ENCODE measurements around the gene TBC1D24. TPM values are rescaled to one million over a fixed set of nuclear protein-coding genes. Genes with fewer than 3 reads are reported as not detected.

TBC1D24 gene
- total RNA-seq, 4 donors from 2014 or later: 8.7 to 14.8 (median 9.9) TPM

DNA sequence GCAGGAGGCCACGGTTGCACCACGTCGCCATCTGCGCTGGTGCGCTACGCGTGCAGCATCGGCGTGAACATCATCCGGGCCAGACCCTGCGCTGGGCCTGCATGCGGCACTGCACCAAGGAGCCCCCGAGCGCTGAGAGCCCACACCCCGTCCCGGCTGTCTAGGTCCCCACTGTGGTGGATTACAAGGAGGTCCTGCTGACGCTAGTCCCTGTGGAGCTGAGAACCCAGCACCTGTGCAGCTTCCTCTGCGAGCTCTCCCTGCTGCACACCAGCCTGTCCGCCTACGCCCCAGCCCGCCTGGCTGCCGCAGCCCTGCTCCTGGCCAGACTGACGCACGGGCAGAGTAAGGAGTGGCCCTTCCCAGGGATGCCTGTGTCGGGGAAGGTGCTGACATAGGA, 25.8 kb upstream of the TBC1D24 start:
- H3K4me3 ChIP-seq: no peak overlapping the region
- intact Hi-C loops (cut with DNase I; ENCODE audit: low total_unique reads): no loop called here
- ATAC-seq (no peak), DNase-seq (no peak)
- H3K9me3 ChIP-seq: no peaks in the 10 kb centered on the region
- H3K36me3 ChIP-seq: no peaks in the 10 kb centered on the region
- H3K27me3 ChIP-seq: no peaks in the 10 kb centered on the region
- H3K27ac ChIP-seq: no peak overlapping the region
- in situ Hi-C loops (cut with MboI; ENCODE audit: low sequenced_read_pairs in 4 of 4): no loop called here
- no peak for TF ChIP-seq POLR2A (IDR thresholded peaks at IDR 0.05)
- TF ChIP-seq CTCF (IDR thresholded peaks at IDR 0.05 in 4 of 5, conservative IDR thresholded peaks at IDR 0.05 in 1 of 5): no peak
- no peaks in the 10 kb centered on the region for H3K4me1 ChIP-seq

DNA sequence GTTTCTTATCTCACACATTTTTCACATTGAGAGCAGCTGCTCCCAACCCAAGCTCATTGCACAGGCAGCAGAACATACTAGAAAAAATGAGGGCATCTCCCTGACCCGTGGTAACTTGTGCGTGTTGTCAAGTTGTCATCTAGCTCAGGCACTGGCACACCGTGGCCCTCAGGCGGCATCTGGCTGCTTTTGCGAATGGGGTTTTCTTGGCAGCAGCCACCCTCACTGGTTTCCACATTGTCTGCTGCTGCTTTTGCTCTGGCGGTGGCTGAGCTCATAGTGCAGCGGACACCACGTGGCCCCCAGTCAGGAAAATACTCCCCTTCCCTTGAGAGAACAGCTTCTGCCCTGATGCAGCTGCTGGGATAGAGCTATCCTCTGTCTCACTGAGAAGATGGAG, 24.4 kb upstream of the TBC1D24 start:
- Histone ChIP-seq H3K27ac (no peak overlapping the region), H3K36me3 (no peaks in the 10 kb centered on the region), H3K4me3 (no peak overlapping the region), H3K4me1 (no peaks in the 10 kb centered on the region), H3K9me3 (no peaks in the 10 kb centered on the region), H3K27me3 (no peaks in the 10 kb centered on the region)
- intact Hi-C loops (cut with DNase I; ENCODE audit: low total_unique reads) (no loop called here), in situ Hi-C loops (cut with MboI; ENCODE audit: low sequenced_read_pairs in 4 of 4) (no loop called here)
- TF ChIP-seq POLR2A (IDR thresholded peaks at IDR 0.05): no peak
- TF ChIP-seq CTCF (IDR thresholded peaks at IDR 0.05 in 4 of 5, conservative IDR thresholded peaks at IDR 0.05 in 1 of 5): no peak
- no peak for DNase-seq
- no peak for ATAC-seq

GRCh38 chr16:2450975-2451381, 23.9 kb upstream of the TBC1D24 start:
- no peak overlapping the region for H3K4me3 ChIP-seq
- no peaks in the 10 kb centered on the region for H3K36me3 ChIP-seq
- no peak for ATAC-seq
- no peaks in the 10 kb centered on the region for H3K27me3 ChIP-seq
- in situ Hi-C loops (cut with MboI; ENCODE audit: low sequenced_read_pairs in 4 of 4): no loop called here
- no peak overlapping the region for H3K27ac ChIP-seq
- H3K4me1 ChIP-seq: no peaks in the 10 kb centered on the region
- DNase-seq: no peak
- no peak for TF ChIP-seq CTCF (IDR thresholded peaks at IDR 0.05 in 4 of 5, conservative IDR thresholded peaks at IDR 0.05 in 1 of 5)
- TF ChIP-seq POLR2A (IDR thresholded peaks at IDR 0.05): no peak
- intact Hi-C loops (cut with DNase I; ENCODE audit: low total_unique reads): no loop called here
- no peaks in the 10 kb centered on the region for H3K9me3 ChIP-seq

DNA sequence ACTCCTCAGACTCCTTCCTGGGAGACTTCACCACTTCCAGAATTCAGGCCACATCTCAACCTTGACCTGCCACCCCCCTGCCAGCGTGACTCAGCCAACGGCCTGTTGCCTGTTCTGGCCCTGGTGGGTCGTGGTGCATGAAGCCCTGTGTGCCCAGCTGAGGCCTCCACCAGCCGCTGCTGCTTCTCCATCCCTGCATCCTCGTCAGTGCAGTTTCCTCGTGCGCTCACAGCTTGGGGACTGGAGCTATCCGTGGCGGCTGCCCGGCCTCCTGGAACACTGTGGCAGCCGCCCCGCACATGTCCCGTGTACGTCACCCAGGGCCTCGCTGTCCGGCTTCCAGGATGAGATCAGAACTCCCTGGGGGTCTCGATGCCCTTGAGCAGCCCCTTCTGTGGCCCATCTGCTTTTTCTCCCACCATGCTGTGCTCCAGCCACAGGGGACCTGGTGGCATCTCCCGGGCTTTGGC, 23.0 kb upstream of the TBC1D24 start:
- no peak for ATAC-seq
- no peaks in the 10 kb centered on the region for H3K36me3 ChIP-seq
- no peaks in the 10 kb centered on the region for H3K4me1 ChIP-seq

More for the DNA sequence above, 23.0 kb upstream of the TBC1D24 start:
- Histone ChIP-seq H3K27ac (no peak overlapping the region), H3K9me3 (no peaks in the 10 kb centered on the region), H3K27me3 (no peaks in the 10 kb centered on the region), H3K4me3 (no peak overlapping the region)
- in situ Hi-C loops (cut with MboI; ENCODE audit: low sequenced_read_pairs in 4 of 4) (no loop called here), intact Hi-C loops (cut with DNase I; ENCODE audit: low total_unique reads) (no loop called here)
- TF ChIP-seq CTCF (IDR thresholded peaks at IDR 0.05 in 4 of 5, conservative IDR thresholded peaks at IDR 0.05 in 1 of 5) (no peak), POLR2A (IDR thresholded peaks at IDR 0.05) (no peak)
- DNase-seq: no peak
